HepG2 (cell line): ENCODE results near the gene ARAP3. TPM values are rescaled to one million over a fixed set of nuclear protein-coding genes. Genes with fewer than 3 reads are reported as not detected.

Experiments used
- ATAC-seq: fragments of 200-7000 bp; cut with Tn5 transposase; 3 replicates; pipeline ENCODE4 v1.9.1; 2020; ENCODE audit warnings: mild to moderate bottlenecking, moderate library complexity
- BruUV-seq: library from RNA; stranded (reverse); fragments of 400-500 nt; replicated peaks from 2 replicates; lab custom pipeline; 2021; lab: Mats Ljungman, UMichigan
- CTCF ChIA-PET: fragments of 300-600 bp; formaldehyde crosslinking; extraction: SDS; loops from one replicate; lab custom pipeline; 2021; ENCODE audit warnings: low total read pairs, inconsistent platforms, low intra/inter-chr PET ratio; lab: Yijun Ruan, JAX
- POLR2A ChIA-PET: fragments of 350-600 bp; sonication (Branson Sonifier 250); formaldehyde crosslinking; loops from one replicate; lab custom pipeline; 2020; ENCODE audit warnings: antibody characterized with exemption, inconsistent platforms; lab: Yijun Ruan, JAX
- DNase-seq: peaks from one replicate; pipeline ENCODE4 v3.0.0-alpha.2; 2015; ENCODE audit warnings: low spot score
- FAIRE-seq: peaks from 3 replicates; lab custom pipeline; 2011; peaks lifted over from hg19 to GRCh38; lab: Jason Lieb, UNC
- H2AFZ ChIP-seq: one replicate; pipeline ENCODE4 v1.6.1; 2011; ENCODE audit warnings: low read length, inconsistent platforms
- H3K27ac ChIP-seq: fragments of 300-600 bp; 3 replicates; pipeline ENCODE4 v1.8.0; 2011; ENCODE audit warnings: mixed run types, mild to moderate bottlenecking, mixed read lengths, low read length, inconsistent platforms; ENCODE audit not compliant: insufficient read depth; ENCODE audit errors: extremely low read length
- H3K27me3 ChIP-seq, 2 experiments: fragments of 200-600 bp in 1 of 2; 2 replicates in 1 of 2; 3 replicates in 1 of 2; pipeline versions ENCODE4 v1.6.0 to v1.8.0; 2011; ENCODE audit warnings: low read length in 2 of 2, mild to moderate bottlenecking in 2 of 2, moderate library complexity in 2 of 2, inconsistent platforms in 1 of 2; ENCODE audit not compliant: insufficient read depth in 2 of 2, control insufficient read depth in 1 of 2
- H3K36me3 ChIP-seq, 2 experiments: fragments of 200-600 bp in 1 of 2; replicated peaks in 1 of 2; 2 replicates in 1 of 2; 3 replicates in 1 of 2; pipeline versions ENCODE4 v1.5.1 to v1.8.0; 2011; ENCODE audit warnings: low read length in 2 of 2, inconsistent platforms in 1 of 2; ENCODE audit not compliant: insufficient read depth in 2 of 2, control insufficient read depth in 1 of 2
- H3K4me1 ChIP-seq: 2 replicates; pipeline ENCODE4 v1.5.1; 2012; ENCODE audit warnings: low read length, inconsistent platforms; ENCODE audit not compliant: insufficient read depth
- H3K4me2 ChIP-seq: 2 replicates; pipeline ENCODE4 v1.6.0; 2011; ENCODE audit warnings: low read depth, low read length, inconsistent platforms
- H3K4me3 ChIP-seq, 3 experiments: fragments of 200-600 bp in 1 of 3; sonication (generic), shearing (Covaris generic) in 1 of 3; replicated peaks in 1 of 3; 2 replicates each; pipeline ENCODE4 v1.5.1; 2011 to 2016; ENCODE audit warnings: low read length in 3 of 3, inconsistent platforms in 2 of 3, low read depth in 2 of 3, mild to moderate bottlenecking in 2 of 3, control low read depth in 1 of 3, mixed read lengths in 1 of 3; ENCODE audit not compliant: insufficient read depth in 1 of 3
- H3K79me2 ChIP-seq: one replicate; pipeline ENCODE4 v1.6.1; 2011; ENCODE audit warnings: low read length, inconsistent platforms; ENCODE audit not compliant: insufficient read depth
- H3K9ac ChIP-seq: 2 replicates; pipeline ENCODE4 v1.6.0; 2011; ENCODE audit warnings: mild to moderate bottlenecking, low read depth, low read length, inconsistent platforms; ENCODE audit not compliant: insufficient read depth
- H3K9me3 ChIP-seq: 2 replicates; pipeline ENCODE4 v1.5.1; 2012; ENCODE audit warnings: mild to moderate bottlenecking, low read length
- H4K20me1 ChIP-seq: 2 replicates; pipeline ENCODE4 v1.6.0; 2011; ENCODE audit warnings: inconsistent platforms, mild to moderate bottlenecking, low read length, moderate library complexity; ENCODE audit not compliant: insufficient read depth
- DNMT1 ChIP-seq: sonication (generic); formaldehyde crosslinking; IDR thresholded peaks from 2 replicates; pipeline ENCODE4 v1.5.1; 2020; ENCODE audit warnings: mild to moderate bottlenecking, missing genetic modification reagents
- HDAC1 ChIP-seq: sonication (generic); formaldehyde crosslinking; IDR thresholded peaks from 2 replicates; pipeline ENCODE4 v1.5.1; 2020; ENCODE audit warnings: mild to moderate bottlenecking, missing genetic modification reagents
- KDM5B ChIP-seq: sonication (generic); formaldehyde crosslinking; IDR thresholded peaks from 2 replicates; pipeline ENCODE4 v1.4.0; 2020; ENCODE audit warnings: missing genetic modification reagents, mild to moderate bottlenecking, borderline replicate concordance
- ZNF10 ChIP-seq: sonication (generic); formaldehyde crosslinking; IDR thresholded peaks from 2 replicates; pipeline ENCODE4 v1.4.0; 2020; ENCODE audit warnings: mild to moderate bottlenecking, low read depth, missing genetic modification reagents, borderline replicate concordance
- ZNF317 ChIP-seq: sonication (generic); formaldehyde crosslinking; IDR thresholded peaks from 2 replicates; pipeline ENCODE4 v1.5.0; 2020; ENCODE audit warnings: mild to moderate bottlenecking, missing genetic modification reagents
- ZNF446 ChIP-seq: sonication (generic); formaldehyde crosslinking; IDR thresholded peaks from 2 replicates; pipeline ENCODE4 v1.5.0; 2020; ENCODE audit warnings: mild to moderate bottlenecking, missing genetic modification reagents
- ZNF781 ChIP-seq: sonication (generic); formaldehyde crosslinking; IDR thresholded peaks from 2 replicates; pipeline ENCODE4 v1.5.1; 2020; ENCODE audit warnings: borderline replicate concordance, mild to moderate bottlenecking, missing genetic modification reagents; ENCODE audit errors: not compliant biosample characterization
- in situ Hi-C: cut with HindIII; loops from 2 replicates; pipeline ENCODE4 v1.10.0; 2017; ENCODE audit warnings: low pct_unique_long_range_greater_than_20kb; ENCODE audit not compliant: extremely low pct_ligation_motif_present
- intact Hi-C: fragments of 100-400 bp; cut with micrococcal nuclease; formaldehyde crosslinking; loops from one replicate; pipeline ENCODE4 v1.10.0; 2022; ENCODE audit not compliant: unreplicated experiment
- polyA plus RNA-seq, 8 experiments: library from polyadenylated mRNA; depleted of rRNA in 3 of 8; stranded (reverse) in 7 of 8; unstranded in 1 of 8; fragments of >200 nt; fragmentation: Illumina TruSeq in 4 of 8; extraction: Trizol in 4 of 8; gene quantifications; 2 replicates each; pipeline versions ENCODE4 v1.2.1 to v1.2.3, GENCODE V29; 2011 to 2016; ENCODE audit warnings: low read depth in 4 of 8, missing spikeins in 1 of 8, mixed read lengths in 1 of 8; ENCODE audit not compliant: insufficient read depth in 1 of 8
- total RNA-seq, 5 experiments: library from RNA; depleted of rRNA; stranded (reverse); fragments of >200 nt; fragmentation: Illumina TruSeq; extraction: Trizol; gene quantifications; 2 replicates each; pipeline ENCODE4 v1.2.3, GENCODE V29; 2016; ENCODE audit warnings: low read depth in 1 of 5
- TF ChIP-seq, protein P1 (sequence below), 2 experiments: sonication (generic) in 1 of 2; formaldehyde crosslinking in 1 of 2; IDR thresholded peaks; 2 replicates each; pipeline versions ENCODE4 v1.6.1 to v1.9.0; 2014 to 2022; ENCODE audit warnings: antibody characterized with exemption in 1 of 2, borderline replicate concordance in 1 of 2, inconsistent platforms in 1 of 2, low read depth in 1 of 2, missing genetic modification reagents in 1 of 2
- TF ChIP-seq, protein P2 (sequence below): sonication (generic); formaldehyde crosslinking; IDR thresholded peaks from 2 replicates; pipeline ENCODE4 v1.4.0; 2020; ENCODE audit warnings: missing genetic modification reagents
- TF ChIP-seq, protein P3 (sequence below): sonication (generic); formaldehyde crosslinking; IDR thresholded peaks from 2 replicates; pipeline ENCODE4 v1.8.0; 2022; ENCODE audit warnings: low read depth, missing genetic modification reagents
- TF ChIP-seq, protein P4 (sequence below): sonication (generic); formaldehyde crosslinking; IDR thresholded peaks from 2 replicates; pipeline ENCODE4 v1.5.0; 2020; ENCODE audit warnings: missing genetic modification reagents, mild to moderate bottlenecking, borderline replicate concordance

Gene ARAP3
- total and polyA plus RNA-seq, 2 of the 13 experiments (the other 11 are each of a cell fraction or from before 2014, with no cell fraction given): 0.25 TPM; not detected in 1

DNA sequence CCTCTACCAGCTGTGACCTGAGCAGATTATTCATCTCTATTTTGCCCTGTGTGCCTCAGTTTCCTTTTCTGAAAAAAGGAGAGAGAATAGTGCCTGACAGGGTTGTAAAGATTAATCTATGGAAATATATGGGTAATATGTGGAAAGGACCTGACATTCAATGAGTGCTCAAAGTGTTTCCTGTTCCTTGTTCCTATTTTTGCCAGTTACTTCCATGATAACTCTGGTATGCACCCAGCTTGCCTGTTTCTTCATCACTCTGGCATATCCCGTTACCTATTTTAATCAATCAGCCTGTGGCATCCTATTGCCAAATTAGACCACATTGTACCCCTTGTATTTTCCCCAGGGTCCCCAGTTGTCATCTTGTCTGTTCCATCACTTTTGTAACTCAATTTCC, 3.6 kb upstream of the ARAP3 start (continued):
- TF ChIP-seq, protein P1, sequence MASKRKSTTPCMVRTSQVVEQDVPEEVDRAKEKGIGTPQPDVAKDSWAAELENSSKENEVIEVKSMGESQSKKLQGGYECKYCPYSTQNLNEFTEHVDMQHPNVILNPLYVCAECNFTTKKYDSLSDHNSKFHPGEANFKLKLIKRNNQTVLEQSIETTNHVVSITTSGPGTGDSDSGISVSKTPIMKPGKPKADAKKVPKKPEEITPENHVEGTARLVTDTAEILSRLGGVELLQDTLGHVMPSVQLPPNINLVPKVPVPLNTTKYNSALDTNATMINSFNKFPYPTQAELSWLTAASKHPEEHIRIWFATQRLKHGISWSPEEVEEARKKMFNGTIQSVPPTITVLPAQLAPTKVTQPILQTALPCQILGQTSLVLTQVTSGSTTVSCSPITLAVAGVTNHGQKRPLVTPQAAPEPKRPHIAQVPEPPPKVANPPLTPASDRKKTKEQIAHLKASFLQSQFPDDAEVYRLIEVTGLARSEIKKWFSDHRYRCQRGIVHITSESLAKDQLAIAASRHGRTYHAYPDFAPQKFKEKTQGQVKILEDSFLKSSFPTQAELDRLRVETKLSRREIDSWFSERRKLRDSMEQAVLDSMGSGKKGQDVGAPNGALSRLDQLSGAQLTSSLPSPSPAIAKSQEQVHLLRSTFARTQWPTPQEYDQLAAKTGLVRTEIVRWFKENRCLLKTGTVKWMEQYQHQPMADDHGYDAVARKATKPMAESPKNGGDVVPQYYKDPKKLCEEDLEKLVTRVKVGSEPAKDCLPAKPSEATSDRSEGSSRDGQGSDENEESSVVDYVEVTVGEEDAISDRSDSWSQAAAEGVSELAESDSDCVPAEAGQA (IDR thresholded peaks at IDR 0.05; ENCODE audit: low read depth): no peak
- TF ChIP-seq, protein P1 (CRISPR knock-in tag; IDR thresholded peaks at IDR 0.05; ENCODE audit: borderline replicate concordance): no peak
- no peak for TF ChIP-seq HDAC1 (CRISPR knock-in tag)
- TF ChIP-seq, all 625 proteins: peak for 0

DNA sequence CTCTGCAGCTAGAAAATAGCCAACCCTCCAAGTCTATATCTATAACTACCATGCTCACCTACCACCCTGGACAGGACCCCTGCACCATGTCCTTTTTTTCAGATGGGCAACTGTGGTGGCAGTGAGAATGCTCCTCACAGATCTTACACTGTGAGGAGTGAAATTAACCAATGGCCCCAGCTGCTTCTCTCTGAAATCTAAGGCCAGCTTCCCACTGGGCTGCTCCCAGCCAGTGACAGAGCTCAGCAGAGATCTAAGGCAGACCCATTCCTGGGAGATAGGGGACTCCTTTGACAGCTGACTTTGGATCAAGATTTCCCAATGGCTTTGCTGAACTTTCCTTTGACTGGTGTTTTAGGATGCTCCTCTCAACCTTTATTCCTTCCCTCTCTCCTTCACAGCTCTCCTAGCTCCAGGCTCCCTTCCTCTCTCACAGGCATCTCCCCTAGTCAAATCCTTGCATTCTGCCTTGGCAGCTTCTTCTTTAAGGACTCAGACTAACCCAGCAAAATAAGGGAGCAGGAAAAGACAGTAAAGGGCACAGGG, 1.6 kb upstream of the ARAP3 start:
- DNase-seq: no peak
- Histone ChIP-seq H3K4me3 (no peak overlapping the region), H3K79me2 (no peaks in the 10 kb centered on the region), H3K27ac (no peak overlapping the region), H3K9ac (no peak overlapping the region), H3K36me3 (no peaks in the 10 kb centered on the region), H3K4me1 (peaks cover 20% of the 10 kb centered on the region), H3K9me3 (no peaks in the 10 kb centered on the region), H2AFZ (no peak overlapping the region), H3K27me3 (peaks cover 0 to 22% of the 10 kb centered on the region in 2 experiments; a peak in 4 of 5 replicates), H4K20me1 (no peaks in the 10 kb centered on the region), H3K4me2 (no peak overlapping the region)
- no peak for ATAC-seq
- ChIA-PET POLR2A (no interaction called here), CTCF (no interaction called here)
- intact Hi-C loops (no loop called here), in situ Hi-C loops (loop anchor here (25.0 kb wide), 1 partner anchor 454 kb away; no protein-coding TSS in a partner anchor)
- BruUV-seq: no TSS peak
- no peak for FAIRE-seq
- TF ChIP-seq ZNF446: no peak
- TF ChIP-seq, protein P2, sequence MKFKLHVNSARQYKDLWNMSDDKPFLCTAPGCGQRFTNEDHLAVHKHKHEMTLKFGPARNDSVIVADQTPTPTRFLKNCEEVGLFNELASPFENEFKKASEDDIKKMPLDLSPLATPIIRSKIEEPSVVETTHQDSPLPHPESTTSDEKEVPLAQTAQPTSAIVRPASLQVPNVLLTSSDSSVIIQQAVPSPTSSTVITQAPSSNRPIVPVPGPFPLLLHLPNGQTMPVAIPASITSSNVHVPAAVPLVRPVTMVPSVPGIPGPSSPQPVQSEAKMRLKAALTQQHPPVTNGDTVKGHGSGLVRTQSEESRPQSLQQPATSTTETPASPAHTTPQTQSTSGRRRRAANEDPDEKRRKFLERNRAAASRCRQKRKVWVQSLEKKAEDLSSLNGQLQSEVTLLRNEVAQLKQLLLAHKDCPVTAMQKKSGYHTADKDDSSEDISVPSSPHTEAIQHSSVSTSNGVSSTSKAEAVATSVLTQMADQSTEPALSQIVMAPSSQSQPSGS (CRISPR knock-in tag): no peak
- TF ChIP-seq, protein P3, sequence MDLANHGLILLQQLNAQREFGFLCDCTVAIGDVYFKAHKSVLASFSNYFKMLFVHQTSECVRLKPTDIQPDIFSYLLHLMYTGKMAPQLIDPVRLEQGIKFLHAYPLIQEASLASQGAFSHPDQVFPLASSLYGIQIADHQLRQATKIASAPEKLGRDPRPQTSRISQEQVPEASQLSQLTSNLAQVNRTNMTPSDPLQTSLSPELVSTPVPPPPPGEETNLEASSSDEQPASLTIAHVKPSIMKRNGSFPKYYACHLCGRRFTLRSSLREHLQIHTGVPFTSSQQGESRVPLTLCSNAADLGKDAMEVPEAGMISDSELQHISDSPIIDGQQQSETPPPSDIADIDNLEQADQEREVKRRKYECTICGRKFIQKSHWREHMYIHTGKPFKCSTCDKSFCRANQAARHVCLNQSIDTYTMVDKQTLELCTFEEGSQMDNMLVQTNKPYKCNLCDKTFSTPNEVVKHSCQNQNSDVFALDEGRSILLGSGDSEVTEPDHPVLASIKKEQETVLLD (CRISPR knock-in tag): no peak
- no peak for TF ChIP-seq DNMT1 (CRISPR knock-in tag)
- TF ChIP-seq, protein P4, sequence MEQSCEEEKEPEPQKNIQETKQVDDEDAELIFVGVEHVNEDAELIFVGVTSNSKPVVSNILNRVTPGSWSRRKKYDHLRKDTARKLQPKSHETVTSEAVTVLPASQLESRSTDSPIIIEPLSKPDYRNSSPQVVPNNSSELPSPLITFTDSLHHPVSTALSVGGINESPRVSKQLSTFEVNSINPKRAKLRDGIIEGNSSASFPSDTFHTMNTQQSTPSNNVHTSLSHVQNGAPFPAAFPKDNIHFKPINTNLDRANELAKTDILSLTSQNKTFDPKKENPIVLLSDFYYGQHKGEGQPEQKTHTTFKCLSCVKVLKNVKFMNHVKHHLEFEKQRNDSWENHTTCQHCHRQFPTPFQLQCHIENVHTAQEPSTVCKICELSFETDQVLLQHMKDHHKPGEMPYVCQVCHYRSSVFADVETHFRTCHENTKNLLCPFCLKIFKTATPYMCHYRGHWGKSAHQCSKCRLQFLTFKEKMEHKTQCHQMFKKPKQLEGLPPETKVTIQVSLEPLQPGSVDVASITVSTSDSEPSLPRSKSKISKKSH: no peak
- TF ChIP-seq KDM5B: no peak
- TF ChIP-seq ZNF10 (CRISPR knock-in tag): no peak
- TF ChIP-seq ZNF781: no peak
- no peak for TF ChIP-seq ZNF317
